Stromal cell of bone marrow (primary cell): ENCODE measurements around the gene DOCK10.
"Not testable (repeated sequence)": the region's sequence is repeated elsewhere in the genome, so short reads cannot be mapped to it uniquely, and the experiment has no call there.

ENCODE experiments used
- DNase-seq: peaks from one replicate; pipeline ENCODE4 v3.0.0-alpha.2; 2012; ENCODE audit warnings: low read depth

The DOCK10 gene

DNA sequence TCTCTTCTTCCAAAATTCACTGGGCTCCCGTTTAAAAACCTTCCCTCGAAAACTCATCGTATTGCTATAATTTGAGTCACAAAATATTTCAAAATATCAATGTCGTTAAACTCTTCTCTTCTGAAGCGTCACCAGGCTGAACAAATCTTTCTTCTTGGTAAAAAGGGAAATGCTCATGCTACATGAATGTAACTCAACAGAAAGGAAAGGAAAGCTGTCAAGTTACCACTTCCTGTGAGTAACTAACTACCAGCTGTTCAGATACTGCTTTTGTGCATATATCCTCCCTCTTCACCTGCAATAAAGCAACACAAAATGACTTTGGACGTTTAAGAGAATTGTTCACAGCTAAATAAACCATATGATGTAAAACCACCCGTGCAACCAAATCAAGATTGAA, 95.4 kb downstream of the DOCK10 start:
- DNase-seq, result no peak

DNA sequence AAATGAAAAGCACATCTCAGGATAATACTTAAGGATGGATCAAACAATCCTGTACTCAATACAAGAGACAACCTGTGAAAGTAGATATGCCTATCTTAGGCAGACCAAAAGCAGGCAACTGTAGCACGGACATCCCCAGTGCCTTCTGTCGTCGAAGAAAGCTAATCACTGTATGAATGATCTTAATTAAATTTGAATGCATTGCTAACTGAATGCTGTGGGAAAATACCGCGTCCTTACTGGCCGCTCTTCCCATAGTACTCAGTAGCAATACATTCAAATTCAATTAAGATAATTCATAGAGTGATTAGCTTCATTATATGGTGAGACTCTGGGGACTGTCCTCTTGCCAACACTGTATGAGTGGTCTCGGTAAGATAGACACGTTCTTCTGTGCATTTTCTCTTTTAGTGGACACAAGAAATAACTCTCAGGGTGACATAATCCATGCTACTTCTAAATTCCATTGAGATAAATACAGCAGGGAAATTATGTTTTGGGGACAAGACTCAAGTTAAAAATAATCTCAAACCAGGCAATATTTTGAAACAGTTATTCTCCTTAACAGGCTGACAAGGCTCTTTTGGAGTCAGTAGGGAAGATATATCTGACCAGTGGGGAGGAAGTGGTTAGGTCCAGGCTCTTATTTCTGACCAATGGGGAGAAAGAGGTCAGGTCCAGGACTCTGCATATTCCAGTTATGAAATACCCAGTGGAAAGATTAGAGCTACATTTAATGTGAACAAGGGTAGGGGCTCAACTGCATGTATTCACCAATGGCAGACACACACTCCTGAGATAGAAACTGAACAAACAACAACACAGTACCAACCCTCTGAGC, 97.3 kb downstream of the DOCK10 start:
- DNase-seq, result no peak

DNA sequence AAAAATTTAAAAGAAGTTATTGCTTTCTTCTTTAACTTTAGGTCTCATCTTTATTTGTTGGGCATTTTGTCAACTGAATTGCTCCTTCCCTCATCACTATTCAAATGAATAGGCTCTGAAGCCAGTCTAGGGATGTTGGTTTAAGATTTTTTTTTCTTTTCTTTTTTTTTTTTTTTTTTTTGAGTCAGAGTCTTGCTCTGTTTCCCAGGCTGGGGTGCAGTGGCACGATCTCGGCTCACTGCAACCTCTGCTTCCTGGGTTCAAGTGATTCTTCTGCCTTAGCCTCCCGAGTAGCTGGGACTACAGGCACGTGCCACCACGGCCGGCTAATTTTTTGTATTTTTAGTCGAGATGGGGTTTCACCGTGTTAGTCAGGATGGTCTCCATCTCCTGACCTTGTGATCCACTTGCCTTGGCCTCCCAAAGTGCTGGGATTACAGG, 98.6 kb downstream of the DOCK10 start:
- not testable (repeated sequence) for DNase-seq

DNA sequence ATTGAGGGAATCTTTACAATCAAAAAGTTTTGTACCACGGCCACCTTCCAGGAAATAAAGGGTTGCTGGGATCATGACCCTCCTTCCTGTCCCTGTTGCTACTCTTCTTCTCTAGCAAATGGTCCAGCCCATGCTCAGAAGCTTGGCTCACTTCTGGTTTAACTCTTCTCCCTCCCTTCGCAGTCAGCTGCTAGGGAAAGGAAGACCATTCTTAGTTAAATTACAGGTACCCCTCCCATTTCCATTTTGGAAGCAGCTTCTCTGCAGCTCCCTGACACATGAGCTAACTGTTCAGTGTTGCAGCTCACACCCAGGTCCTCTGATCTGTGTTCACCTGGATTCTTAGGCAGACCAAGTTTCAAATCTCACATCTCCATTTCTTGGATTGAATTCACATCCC, 100.3 kb downstream of the DOCK10 start:
- DNase-seq, result no peak

DNA sequence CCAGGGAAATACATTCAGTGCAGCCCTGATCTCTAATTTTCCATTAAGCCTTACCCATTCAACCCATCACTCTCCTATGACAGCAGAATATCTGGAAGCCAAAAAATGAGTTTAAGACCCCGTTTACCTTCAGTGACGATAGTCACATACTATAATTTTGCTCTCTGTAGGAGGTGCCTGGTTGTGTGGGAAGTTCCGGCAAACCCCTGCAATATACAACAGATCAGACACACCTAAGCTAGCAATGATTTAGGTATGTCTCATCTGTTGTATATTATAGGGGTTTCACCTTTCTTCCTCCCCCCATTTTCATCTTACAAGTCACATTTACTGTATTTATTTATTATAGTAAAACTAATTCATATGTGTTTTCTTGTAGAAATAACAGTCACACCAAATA, 101.7 kb downstream of the DOCK10 start:
- no peak for DNase-seq

DNA sequence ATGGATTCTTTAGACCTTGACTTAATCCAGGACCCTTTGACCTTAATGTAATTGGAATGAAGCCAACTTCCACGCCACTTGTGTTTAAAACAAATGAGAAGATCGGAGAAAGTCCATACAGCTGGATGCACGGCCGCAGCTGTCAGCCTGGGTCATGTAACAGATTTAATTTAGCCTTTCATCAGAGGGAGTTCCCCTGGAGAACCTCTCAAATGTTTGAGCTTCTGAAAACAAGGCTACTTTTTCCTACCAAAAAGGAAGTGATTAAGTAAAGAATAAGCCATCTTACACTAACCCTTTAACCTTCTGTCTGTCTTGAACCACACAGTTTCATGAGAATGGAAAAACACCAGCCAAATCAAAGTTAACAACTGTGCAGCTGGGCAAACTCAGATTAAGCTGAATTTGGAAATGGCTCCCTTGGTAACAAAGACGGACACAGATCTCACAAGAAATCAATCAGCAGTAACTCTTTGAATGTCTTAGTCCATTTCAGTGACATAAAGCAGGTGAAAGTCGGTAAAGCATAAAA, 103.6 kb downstream of the DOCK10 start:
- DNase-seq, result peak; percentile 65

DNA sequence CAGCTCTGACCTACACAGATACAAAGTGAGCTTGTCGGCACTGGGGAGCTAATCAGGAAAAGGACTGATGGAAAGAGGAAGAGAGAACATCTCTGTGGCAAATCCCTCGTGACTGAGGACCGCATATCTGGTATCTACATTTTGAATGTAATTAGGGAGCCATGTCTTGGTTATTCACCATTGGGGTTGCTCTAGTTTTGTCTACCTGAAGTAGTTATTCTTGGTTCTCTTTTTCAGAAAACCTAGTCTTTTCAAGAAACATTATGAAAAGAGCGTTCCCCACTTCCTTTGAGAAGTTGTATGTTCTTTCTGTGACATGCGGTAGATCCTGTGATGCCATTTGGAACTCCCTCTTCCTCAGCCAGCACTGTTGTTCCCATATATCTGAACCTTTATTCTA, 104.4 kb downstream of the DOCK10 start:
- DNase-seq, result no peak

DNA sequence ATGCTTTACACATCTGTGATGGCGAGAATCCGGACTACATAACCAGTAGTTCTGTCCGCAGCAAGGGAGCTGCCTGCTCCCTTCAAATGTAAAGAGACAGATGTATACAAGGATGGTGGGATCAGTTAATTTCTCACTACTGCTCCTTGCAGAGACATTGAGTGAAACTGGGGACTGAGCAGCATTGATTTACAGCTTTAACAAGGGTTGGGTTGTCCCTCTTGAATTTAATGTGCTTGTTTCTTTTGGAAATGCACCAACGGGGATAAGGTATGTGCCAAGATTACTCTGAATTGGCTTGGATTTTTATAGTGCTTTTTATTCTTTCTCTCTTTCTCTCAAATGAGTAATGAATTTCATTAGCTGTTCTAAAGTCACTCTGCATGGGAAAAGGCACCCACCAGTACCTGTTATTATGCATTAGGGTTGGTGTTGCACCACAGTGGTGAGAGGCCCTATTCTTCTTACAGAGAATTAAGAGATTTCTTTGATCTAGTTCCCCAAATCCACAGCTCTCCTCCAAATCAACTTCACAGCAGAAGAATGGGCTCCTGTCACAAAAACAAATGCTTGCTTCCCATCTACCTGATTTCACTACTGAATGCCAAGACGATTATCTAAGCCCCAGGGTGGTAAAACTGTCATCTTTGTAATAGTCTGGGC, 107.6 kb downstream of the DOCK10 start:
- DNase-seq, result no peak

DNA sequence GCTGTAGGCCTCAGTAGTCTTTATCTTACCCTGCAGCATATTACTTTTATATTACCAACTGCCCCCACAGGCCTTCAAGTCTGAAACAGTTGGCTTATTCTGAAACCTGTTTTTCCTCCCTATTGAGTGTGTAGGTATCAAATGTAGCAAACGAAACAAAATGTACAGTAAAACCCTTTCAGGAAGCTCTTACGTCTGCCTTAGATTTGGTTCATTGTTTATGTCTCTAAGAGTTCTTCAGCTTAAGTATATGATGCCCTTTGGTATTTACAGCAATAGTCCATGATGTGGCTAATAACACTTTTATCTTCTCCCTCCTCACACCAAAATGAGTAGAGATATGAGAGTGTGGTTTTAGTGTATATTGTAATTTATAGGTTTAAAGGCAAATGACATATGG, 108.8 kb downstream of the DOCK10 start:
- no peak for DNase-seq

DNA sequence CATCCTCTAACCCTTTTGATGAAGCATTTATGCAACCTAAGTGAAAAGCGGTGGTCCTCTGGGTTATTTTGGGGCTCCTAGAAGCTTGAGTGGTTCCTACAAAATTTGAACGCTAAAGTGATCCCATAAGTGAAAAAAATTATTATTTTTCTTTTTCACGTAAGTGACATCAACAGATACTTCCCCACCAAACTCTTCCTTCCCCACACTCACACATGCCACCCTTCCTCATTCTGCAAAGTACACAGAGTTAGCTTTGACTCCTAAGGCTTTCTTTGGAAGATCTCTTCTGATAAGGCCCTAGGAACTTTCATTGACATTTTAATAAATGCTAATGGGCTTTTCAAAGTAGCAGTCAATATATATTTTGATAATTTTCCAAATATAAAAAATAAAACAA, 109.7 kb downstream of the DOCK10 start:
- DNase-seq, result no peak

DNA sequence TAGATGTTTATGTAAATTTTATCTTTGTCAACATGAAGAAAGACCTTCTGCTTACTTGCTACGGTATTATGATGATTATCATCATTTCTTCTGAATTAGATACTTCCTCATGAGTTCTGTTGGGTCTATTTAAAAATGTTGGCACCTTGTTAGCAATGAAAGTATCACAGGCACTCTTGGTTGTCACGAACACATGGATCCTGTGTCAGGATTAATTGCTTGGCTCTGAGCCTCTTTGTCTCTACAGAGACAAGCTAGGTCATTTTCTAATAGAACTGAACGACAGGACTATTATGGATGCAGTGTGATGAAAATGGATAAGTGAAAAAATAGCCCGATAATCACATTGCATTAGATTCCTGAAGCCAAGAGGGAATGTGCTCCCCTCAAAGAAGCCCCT, 110.3 kb downstream of the DOCK10 start:
- no peak for DNase-seq

DNA sequence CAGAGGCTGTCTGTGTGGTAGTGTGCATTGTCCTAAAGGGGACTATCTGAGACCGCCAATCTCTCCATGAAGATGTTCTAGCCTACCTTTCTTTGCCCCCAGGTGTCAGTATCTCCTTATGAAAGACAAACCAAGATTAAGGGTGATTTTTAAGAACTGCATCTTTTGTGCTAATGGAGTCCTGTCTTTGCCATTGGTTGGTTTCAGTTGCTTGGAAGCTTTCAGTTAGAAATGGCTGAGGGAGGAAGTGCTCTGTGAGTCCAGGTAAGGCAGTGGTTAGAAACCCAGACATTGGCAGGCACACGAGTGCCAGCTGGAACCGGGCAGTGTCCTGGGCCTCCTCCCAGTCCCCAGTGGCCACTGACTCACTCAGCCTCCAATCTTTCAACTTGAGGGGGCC, 111.3 kb downstream of the DOCK10 start:
- no peak for DNase-seq

DNA sequence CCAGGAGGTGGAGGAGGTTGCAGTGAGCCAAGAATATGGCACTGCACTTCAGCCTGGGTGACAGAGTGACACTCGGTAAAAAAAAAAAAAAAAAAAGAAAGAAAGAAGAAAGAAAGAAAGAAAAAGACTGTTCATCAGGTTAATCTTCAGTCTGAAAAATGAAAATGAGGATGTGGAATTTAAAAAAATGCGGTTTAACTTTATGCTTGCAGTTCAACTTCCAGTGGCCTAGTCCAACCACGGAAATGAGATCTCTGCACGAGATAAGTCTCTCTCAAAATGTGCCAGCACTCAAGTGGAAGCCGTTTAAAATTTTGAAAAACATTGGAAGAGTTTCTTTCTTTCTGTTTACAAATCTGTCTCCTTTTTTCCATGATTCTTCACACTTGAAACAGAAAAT, 112.1 kb downstream of the DOCK10 start:
- DNase-seq, result no peak

DNA sequence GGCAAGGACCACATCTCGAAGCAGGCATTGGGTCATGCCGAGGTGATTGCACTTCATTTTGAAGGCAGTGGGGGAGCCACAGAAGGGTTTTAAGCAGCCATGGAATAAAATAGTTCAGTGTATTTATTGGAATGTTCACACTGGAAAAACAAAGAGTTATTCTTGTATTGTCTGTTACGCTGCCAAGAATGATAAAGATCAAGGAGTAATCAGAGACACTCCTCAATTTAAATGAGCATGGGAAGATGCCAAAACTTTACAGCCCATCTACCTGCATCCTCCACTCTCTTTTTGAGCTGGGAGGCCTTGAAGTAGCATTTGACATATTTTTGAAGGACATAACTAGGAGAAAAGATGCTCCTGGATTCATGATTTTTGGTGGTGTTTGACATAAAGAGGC, 112.8 kb downstream of the DOCK10 start:
- DNase-seq, result no peak

DNA sequence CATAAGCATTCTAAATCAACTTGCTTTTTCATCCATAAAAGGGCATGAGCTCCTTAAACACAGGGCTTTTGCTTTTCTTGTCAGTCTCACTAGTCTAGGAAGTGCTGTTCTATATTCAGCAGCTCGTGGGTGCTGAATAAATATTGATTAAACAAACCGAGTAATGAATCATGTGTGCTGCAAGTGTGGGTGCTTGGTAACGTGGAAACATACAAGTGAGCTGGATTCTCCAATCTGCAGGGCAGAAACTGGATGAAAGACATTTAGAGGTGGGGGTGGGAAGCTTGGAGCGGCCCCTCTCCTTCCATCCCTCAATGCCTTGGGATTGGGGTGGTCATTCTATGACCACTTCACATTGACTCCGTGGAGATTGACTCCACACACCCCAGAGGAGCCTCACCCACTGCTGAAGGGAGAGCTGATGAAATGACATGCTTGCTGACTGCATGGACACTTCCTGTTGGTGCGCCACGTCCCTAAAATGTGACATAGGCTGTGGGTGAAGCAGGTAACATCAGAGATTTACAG, 114.6 kb downstream of the DOCK10 start:
- peak; percentile 85 for DNase-seq

DNA sequence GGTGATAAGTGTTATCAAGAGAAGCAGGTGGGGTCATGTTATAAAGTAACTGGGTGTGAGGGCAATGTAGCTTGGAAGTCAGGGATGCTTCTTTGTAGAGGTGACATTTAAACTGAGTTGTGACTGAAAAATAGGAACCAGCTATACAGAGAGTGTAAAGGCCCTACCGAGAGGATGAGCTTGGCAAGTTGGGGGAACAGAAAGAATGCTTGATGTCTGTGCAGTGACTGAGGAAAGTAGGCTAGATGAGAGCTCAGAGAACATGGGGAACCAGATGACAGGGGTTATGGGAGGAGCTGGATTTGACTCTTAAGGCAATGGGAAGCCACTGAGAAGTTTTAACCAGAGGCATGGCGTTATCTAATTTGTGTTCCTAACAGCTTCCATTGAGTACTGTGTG, 115.3 kb downstream of the DOCK10 start:
- DNase-seq, result no peak

DNA sequence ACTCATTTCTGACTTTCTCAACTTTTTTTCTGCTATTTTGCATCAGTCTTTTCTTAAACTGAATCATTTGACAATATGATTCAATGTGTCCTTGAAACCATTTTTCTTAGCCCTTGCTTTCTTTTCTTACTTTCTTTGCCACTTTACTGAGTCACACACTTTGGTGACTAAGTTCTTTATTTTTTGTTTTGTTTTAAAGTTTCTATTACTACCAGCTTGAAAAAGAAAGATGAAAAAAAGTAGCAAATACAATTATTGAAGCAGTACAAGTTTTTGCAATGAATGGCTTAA, 116.5 kb downstream of the DOCK10 start:
- DNase-seq, result peak; percentile 74

DNA sequence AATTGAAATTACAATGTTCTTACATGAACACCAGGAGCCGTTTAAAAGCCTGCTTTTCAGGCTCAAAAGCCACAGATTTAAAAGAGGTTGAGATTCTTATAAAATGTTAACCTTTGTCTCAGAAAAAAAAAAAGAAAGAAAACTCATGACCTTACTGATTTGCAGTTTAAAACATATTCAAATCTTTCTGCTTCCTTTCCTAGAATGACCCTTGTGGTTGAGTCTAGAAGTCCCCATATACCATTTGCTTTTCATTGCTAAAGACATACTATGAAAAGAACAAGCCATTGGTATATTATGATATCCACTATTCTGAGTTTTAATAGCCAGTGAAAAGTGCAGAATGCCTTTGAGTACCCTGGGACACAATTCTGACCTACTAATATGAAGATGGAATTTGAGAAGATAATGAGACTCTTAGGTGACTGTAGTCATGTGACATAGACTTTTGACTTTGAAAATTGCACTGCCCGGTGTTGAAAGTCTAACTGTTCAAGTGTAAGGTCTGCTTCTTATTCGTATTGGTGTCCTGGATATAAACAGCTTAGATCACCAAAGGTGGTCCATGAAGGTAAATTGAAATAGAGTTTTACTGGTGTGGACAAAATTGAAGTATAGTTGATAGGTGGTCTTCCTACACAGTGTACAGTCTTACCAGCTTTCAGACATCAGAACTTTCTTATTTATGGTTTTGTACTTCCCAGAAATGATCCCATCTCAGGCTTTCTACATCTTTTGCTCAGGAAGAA, 117.0 kb downstream of the DOCK10 start:
- no peak for DNase-seq

DNA sequence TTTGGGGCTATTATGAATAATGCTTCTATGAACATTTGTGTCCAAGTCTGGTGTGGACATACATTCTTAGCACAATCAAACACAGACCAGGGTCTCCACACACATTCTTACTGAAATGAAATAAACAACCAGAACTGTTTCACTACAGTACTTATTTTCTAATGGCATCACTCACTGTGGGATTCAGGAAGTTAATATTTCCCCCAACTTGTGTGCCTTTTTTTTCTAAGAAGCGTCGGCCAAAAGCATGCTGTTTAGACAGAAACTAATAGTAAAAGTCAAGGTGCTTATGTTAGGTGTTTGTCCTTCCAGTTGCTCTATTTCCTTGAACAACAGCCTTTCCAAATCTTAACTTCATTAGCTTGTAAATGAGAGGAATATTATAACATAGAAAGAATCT, 117.6 kb downstream of the DOCK10 start:
- DNase-seq, result no peak

DNA sequence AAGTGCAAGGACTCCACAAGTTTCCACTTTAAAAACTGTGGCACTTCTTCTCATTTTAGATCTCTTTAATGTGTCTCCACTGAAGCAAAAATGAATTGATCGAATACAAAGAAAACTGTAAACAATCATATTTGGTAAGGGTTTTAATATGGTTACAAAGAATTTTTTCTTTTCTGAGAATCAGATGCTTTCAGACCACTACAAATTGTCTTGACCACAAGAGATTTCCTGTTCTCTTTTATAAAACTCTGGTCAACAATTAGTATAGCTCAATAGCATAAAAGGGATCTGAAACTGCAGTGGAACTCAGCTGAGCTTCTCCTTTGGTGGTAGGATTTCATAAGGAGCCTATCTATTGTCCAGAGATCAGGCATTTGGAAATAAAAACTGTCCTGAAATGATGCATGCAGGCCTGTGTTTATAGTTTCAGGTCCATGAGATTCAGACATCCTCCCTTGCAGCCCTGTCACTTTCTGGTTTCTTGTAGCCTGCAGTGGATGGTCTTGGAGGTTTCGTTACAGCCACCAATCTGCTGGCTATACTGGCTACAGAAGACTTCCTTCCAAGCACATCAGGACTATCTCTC, 120.0 kb downstream of the DOCK10 start:
- no peak for DNase-seq

DNA sequence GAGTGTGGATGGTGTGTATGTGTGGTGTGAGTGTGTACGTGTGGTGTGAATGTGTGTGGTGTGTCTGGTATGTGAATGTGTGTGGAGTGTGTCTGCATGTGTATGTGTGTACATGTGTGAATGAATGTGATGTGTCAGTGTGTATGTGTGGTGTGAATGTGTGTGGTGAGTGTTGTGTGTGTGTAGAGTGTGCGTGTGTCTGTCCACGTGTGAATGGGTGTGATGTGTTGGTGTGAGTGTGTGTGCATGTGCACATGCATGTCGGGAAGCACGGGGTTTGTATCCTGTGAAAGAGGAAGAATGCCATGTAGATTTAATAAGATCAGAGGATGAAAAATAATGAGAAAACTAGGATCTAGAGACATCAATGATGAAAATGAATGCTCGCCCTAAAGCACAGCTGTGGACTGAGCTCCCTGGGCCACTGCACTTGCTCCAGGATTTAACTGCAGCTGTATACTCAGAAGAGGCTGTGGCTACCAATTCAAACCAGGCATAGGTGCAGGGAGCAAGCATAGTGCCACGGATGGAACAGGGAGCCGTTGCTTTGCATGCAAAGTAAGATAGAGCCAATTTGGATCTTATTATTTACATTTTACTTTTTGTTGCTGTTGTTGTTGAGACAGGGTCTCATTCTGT, 122.7 kb downstream of the DOCK10 start:
- no peak for DNase-seq
